AG10803 (cell line): Measurements from ENCODE around the gene TEDC2.
"Not testable (repeated sequence)": the region's sequence is repeated elsewhere in the genome, so short reads cannot be mapped to it uniquely, and the experiment has no call there.

Experiments used
- DNase-seq: peaks from one replicate; pipeline ENCODE4 v3.0.0; 2010; ENCODE audit warnings: low read depth
- H3K4me3 ChIP-seq: 2 replicates; pipeline ENCODE4 v1.5.1; 2011; ENCODE audit warnings: mild to moderate bottlenecking, low read length, control low read depth
- CTCF ChIP-seq: conservative IDR thresholded peaks from 2 replicates; pipeline ENCODE4 v1.5.1; 2011; ENCODE audit warnings: mild to moderate bottlenecking, low read length, control low read depth, inconsistent platforms

Gene TEDC2

GRCh38 chr16:2429771-2430663, 29.9 kb upstream of the TEDC2 start:
- no peak for DNase-seq
- peak overlapping the region; percentile 70 for H3K4me3 ChIP-seq
- peak; percentile 19 for TF ChIP-seq CTCF

DNA sequence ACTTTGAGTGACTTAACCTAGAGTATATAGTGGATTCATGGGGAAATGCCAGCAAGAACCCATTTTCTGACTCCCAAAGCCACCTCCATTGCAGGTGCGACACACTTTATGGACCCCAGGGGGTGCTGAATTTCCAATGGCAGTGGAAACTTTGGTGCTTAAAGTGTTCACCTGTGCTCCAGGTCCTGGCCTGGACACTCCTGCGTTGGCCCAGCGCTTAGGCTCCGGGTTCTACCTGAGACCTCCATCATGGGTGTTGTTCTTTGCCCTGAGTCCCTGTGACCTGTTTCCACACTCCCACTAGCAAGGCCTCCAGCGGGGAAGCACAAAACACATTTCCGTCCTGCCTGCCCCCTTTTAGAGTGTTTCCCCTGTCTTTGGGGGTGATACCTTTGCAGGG, 27.6 kb upstream of the TEDC2 start:
- H3K4me3 ChIP-seq, result no peak overlapping the region
- no peak for TF ChIP-seq CTCF

GRCh38 chr16:2432801-2433505, 27.0 kb upstream of the TEDC2 start:
- TF ChIP-seq CTCF, result no peak
- DNase-seq, result no peak

More for the DNA sequence above, 27.6 kb upstream of the TEDC2 start:
- DNase-seq, result no peak

DNA sequence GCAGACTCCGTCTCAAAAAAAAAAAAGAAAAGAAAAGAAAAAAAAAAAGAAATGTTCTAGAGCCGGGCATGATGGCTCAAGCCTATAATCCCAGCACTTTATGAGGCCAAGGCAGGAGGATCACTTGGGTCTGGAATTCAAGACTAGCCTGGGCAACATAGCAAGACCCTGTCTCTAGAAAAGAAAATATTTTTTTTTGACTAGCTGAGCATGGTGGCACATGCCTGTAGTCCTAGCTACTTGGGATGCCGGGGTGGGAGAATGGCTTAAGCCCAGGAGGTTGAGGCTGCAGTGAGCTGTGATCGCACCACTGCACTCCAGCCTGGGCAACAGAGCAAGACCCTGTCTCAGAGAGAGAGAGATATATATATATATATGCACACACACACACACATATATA, 24.7 kb upstream of the TEDC2 start:
- not testable (repeated sequence) for H3K4me3 ChIP-seq, DNase-seq

More at GRCh38 chr16:2432801-2433505, 27.0 kb upstream of the TEDC2 start:
- no peak overlapping the region for H3K4me3 ChIP-seq

GRCh38 chr16:2436110-2436509, 23.8 kb upstream of the TEDC2 start:
- no peak for DNase-seq
- TF ChIP-seq CTCF, result no peak
- no peak overlapping the region for H3K4me3 ChIP-seq

DNA sequence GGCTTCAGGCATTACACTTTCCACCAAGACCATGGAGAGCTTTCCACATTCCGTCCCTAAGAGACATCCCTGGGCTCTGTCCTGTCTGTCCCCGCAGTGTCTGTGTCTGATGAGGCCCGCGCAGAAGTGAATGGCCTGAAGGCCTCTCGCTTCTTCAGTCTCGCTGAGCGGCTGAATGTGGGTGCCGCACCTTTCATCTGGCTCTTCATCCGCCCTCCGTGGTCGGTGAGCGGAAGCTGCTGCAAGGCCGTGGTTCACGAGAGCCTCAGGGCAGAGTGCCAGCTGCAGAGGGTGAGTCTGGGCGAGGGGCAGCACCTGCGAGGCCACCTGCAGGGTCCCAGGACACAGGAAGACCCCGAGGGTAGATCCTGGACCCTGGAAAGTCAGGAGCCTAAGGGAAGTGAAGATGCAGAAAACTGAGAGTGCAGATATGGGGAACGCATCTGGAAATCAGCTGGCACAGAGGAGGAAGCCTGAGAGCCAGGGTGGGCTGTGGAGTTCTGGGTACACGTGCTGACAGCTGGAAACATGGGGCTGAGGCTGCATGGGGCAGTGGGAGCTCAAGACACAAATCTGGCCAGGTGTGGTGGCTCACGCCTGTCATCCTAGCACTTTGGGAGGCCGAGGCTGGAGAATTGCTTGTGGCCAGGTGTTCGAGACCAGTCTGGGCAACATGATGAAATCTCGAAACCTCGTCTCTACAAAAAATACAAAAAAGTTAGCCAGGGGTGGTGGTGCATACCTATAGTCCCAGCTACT, 22.7 kb upstream of the TEDC2 start:
- no peak for TF ChIP-seq CTCF
- H3K4me3 ChIP-seq, result no peak overlapping the region

DNA sequence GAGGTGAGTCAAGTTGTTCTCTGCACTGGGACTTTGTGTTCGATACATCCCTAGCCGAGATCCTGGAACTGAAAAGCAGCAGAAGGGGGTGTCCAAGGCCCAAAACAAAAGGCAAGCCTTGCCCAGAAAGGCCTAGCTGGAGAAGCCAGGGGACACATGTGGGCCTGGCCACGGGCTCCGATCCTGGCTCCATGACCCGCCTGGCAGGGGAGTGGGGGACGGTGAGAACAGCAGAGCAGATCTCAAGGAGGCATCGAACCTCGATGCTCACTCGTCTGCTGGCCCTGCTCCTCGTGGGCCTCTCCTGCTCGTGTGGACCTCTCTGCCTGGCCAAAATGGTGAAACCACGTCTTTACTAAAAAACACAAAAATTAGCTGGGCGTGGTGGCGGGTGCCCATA, 21.8 kb upstream of the TEDC2 start:
- DNase-seq, result no peak
- TF ChIP-seq CTCF, result no peak
- no peak overlapping the region for H3K4me3 ChIP-seq

More for the DNA sequence above, 22.7 kb upstream of the TEDC2 start:
- DNase-seq, result no peak
